Fibroblast of lung (primary cell): ENCODE measurements around the gene TNS3. TPM values are rescaled to one million over a fixed set of nuclear protein-coding genes. Genes with fewer than 3 reads are reported as not detected.

Experiments used
- DNase-seq, 2 donors: peaks; one replicate each; pipeline versions ENCODE4 v3.0.0 to v3.0.0-alpha.2; 2010; ENCODE audit warnings: low read depth in 2 of 2
- H2AFZ ChIP-seq: 2 replicates; pipeline ENCODE4 v1.5.1; 2012; ENCODE audit warnings: low read length, control low read depth, inconsistent platforms
- H3K27ac ChIP-seq: 2 replicates; pipeline ENCODE4 v1.5.1; 2011; ENCODE audit warnings: low read length, control low read depth; ENCODE audit not compliant: insufficient read depth
- H3K27me3 ChIP-seq: 2 replicates; pipeline ENCODE4 v1.5.1; 2011; ENCODE audit warnings: mild to moderate bottlenecking, low read length; ENCODE audit not compliant: control insufficient read depth, insufficient read depth
- H3K36me3 ChIP-seq: 2 replicates; pipeline ENCODE4 v1.5.1; 2011; ENCODE audit warnings: low read length; ENCODE audit not compliant: control insufficient read depth, insufficient read depth
- H3K4me1 ChIP-seq: 2 replicates; pipeline ENCODE4 v1.5.1; 2011; ENCODE audit warnings: low read length; ENCODE audit not compliant: control insufficient read depth, insufficient read depth; ENCODE audit errors: extremely low read depth
- H3K4me2 ChIP-seq: 2 replicates; pipeline ENCODE4 v1.5.1; 2011; ENCODE audit warnings: low read length, control low read depth; ENCODE audit not compliant: insufficient read depth; ENCODE audit errors: extremely low read depth
- H3K4me3 ChIP-seq, 4 experiments: fragments of 200-600 bp in 1 of 4; sonication (generic) in 1 of 4; replicated peaks in 1 of 4; 2 replicates each; pipeline ENCODE4 v1.5.1; 2011 to 2016; ENCODE audit warnings: low read length in 4 of 4, low read depth in 3 of 4, mild to moderate bottlenecking in 3 of 4, control low read depth in 2 of 4, inconsistent platforms in 1 of 4, mixed read lengths in 1 of 4; ENCODE audit not compliant: insufficient read depth in 1 of 4; ENCODE audit errors: control extremely low read depth in 1 of 4
- H3K79me2 ChIP-seq: 2 replicates; pipeline ENCODE4 v1.5.1; 2012; ENCODE audit warnings: mild to moderate bottlenecking, low read length, inconsistent platforms; ENCODE audit not compliant: control insufficient read depth, insufficient read depth
- H3K9ac ChIP-seq: 2 replicates; pipeline ENCODE4 v1.5.1; 2011; ENCODE audit warnings: mild to moderate bottlenecking, low read length, control low read depth; ENCODE audit not compliant: insufficient read depth
- H3K9me3 ChIP-seq: 2 replicates; pipeline ENCODE4 v1.5.1; 2012; ENCODE audit warnings: low read depth, low read length; ENCODE audit not compliant: control insufficient read depth, insufficient read depth
- H4K20me1 ChIP-seq: 2 replicates; pipeline ENCODE4 v1.5.1; 2011; ENCODE audit warnings: low read length; ENCODE audit not compliant: control insufficient read depth, insufficient read depth; ENCODE audit errors: extremely low read depth
- CTCF ChIP-seq, 2 donors: IDR thresholded peaks in 1 of 2; conservative IDR thresholded peaks in 1 of 2; 1 replicate in 1 of 2; 2 replicates in 1 of 2; pipeline ENCODE4 v1.5.1; 2011 to 2012; ENCODE audit warnings: low read length in 2 of 2, control low read depth in 1 of 2, inconsistent platforms in 1 of 2, low read depth in 1 of 2, mild to moderate bottlenecking in 1 of 2
- EZH2 ChIP-seq: IDR thresholded peaks from 2 replicates; pipeline ENCODE4 v1.5.1; 2012; ENCODE audit warnings: low read length, control low read depth, mild to moderate bottlenecking; ENCODE audit errors: missing control alignments
- polyA plus RNA-seq, 2 donors: library from polyadenylated mRNA; depleted of rRNA in 1 of 2; stranded (reverse) in 1 of 2; unstranded in 1 of 2; fragments of >200 nt; gene quantifications; 2 replicates each; pipeline ENCODE4 v1.2.1, GENCODE V29; 2011 to 2012; ENCODE audit warnings: missing spikeins in 1 of 2
- total RNA-seq: library from RNA; depleted of rRNA; stranded (reverse); fragments of >200 nt; gene quantifications from 2 replicates; pipeline ENCODE4 v1.2.1, GENCODE V29; 2014

TNS3 gene
- total and polyA plus RNA-seq, 2 donors (not counting 1 experiment from before 2014, with no cell fraction given): 74.4 to 88.8 TPM

DNA sequence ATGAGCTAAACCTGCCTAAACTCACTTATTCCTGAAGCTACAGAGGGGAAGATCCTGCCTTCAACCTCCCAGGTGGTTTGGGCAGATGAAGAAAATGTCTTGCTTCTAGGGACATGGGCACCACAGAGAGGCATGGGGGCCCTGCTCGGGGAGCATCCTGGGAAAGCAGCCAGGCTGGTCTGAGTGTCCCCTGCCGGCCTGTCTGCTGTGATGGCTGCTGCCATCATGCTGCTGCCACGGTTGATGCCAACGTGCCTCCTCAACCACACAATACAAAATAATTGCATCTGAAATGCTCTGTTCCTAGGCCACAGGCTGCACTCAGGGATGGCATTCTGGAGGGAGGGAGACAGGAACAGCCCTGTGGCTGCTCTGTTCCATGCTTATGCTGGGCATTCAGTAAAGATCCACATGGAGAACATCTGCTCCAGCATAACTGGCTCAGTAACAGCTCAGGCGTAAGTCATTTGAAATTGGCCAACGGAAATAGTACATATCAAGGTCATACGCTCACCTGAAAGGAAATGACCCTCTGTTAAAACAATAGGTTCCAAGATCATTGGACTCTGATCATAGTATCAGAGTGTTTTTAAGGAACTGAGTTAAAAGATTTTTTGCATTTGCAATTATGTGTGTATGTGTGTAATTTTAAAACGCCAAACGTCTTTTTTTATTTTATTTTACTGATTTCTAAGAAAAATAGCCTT is 299.0 kb downstream of the TNS3 start:
- no peak for TF ChIP-seq CTCF (conservative IDR thresholded peaks at IDR 0.05 in 1 of 2, IDR thresholded peaks at IDR 0.05 in 1 of 2; ENCODE audit: low read depth in 1 of 2, low read length in 2 of 2)
- TF ChIP-seq EZH2: no peak
- no peak overlapping the region for H3K4me3 ChIP-seq
- H3K27ac ChIP-seq: no peak overlapping the region
- no peaks in the 10 kb centered on the region for H3K27me3 ChIP-seq
- no peaks in the 10 kb centered on the region for H3K9me3 ChIP-seq
- H3K36me3 ChIP-seq: peaks cover 35% of the 10 kb centered on the region
- DNase-seq: no peak
- no peaks in the 10 kb centered on the region for H3K79me2 ChIP-seq
- no peaks in the 10 kb centered on the region for H4K20me1 ChIP-seq
- H2AFZ ChIP-seq: no peak overlapping the region
- H3K4me1 ChIP-seq: no peaks in the 10 kb centered on the region
- no peak overlapping the region for H3K4me2 ChIP-seq
- no peak overlapping the region for H3K9ac ChIP-seq

DNA sequence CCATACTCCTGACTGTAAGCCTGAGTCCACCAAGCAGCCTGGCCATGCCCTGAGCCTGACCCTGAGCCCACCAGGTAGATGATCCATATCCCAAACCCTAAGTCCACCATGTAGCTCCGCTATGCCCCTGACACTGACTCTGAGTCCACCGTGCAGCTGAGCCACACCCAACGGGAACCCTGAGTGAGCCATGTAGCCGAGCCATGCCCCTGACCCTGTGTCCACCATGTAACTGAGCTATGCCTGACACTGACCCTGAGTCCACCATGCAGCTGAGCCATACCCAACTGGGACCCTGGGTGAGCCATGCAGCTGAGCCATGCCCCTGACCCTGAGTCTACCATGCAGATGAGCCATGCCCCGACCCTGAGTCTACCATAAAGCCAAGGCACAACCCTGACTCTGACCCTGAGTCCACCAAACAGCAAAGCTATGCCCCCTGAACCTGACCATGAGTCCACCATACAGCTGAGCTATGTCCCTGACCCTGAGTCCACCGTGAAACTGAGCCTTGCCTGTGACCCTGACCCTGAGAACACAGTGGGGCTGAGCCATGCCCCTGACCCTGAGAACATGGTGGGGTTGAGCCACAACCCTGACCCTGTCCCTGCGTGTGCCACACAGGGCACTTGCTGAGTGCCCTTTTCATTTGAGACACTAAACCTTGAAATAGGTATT is 299.8 kb downstream of the TNS3 start:
- Histone ChIP-seq H3K27me3 (no peaks in the 10 kb centered on the region), H3K27ac (no peak overlapping the region), H3K9ac (no peak overlapping the region), H3K79me2 (no peaks in the 10 kb centered on the region), H2AFZ (no peak overlapping the region), H3K4me1 (no peaks in the 10 kb centered on the region), H3K36me3 (peaks cover 39% of the 10 kb centered on the region), H3K9me3 (no peaks in the 10 kb centered on the region), H3K4me2 (no peak overlapping the region), H4K20me1 (no peaks in the 10 kb centered on the region), H3K4me3 (no peak overlapping the region)
- TF ChIP-seq CTCF (conservative IDR thresholded peaks at IDR 0.05 in 1 of 2, IDR thresholded peaks at IDR 0.05 in 1 of 2; ENCODE audit: low read depth in 1 of 2, low read length in 2 of 2) (no peak), EZH2 (no peak)
- DNase-seq: no peak

- DNase-seq: no peak
- no peak for TF ChIP-seq CTCF (conservative IDR thresholded peaks at IDR 0.05 in 1 of 2, IDR thresholded peaks at IDR 0.05 in 1 of 2; ENCODE audit: low read depth in 1 of 2, low read length in 2 of 2)
- TF ChIP-seq EZH2: no peak
- no peak overlapping the region for H3K4me2 ChIP-seq
- no peaks in the 10 kb centered on the region for H4K20me1 ChIP-seq
- no peak overlapping the region for H3K9ac ChIP-seq
- no peaks in the 10 kb centered on the region for H3K79me2 ChIP-seq
- peaks cover 39% of the 10 kb centered on the region for H3K36me3 ChIP-seq
- H3K4me1 ChIP-seq: no peaks in the 10 kb centered on the region
- H2AFZ ChIP-seq: no peak overlapping the region
- no peaks in the 10 kb centered on the region for H3K27me3 ChIP-seq
- no peaks in the 10 kb centered on the region for H3K9me3 ChIP-seq
- H3K4me3 ChIP-seq: no peak overlapping the region
- no peak overlapping the region for H3K27ac ChIP-seq
Observed at GRCh38 chr7:47281161-47281560, 300.8 kb downstream of the TNS3 start.
